CD4-positive, CD25-positive, alpha-beta regulatory T cell (primary cell): ENCODE measurements around the gene ARRB1. TPM values are rescaled to one million over a fixed set of nuclear protein-coding genes. Genes with fewer than 3 reads are reported as not detected.

Experiments used
- ATAC-seq, 2 donors: fragments of 150-1000 bp; cut with Tn5 transposase; one replicate each; pipeline ENCODE4 v1.10.0; 2021; ENCODE audit warnings: low read depth in 2 of 2, moderate number of reproducible peaks in 2 of 2, moderate library complexity in 1 of 2
- DNase-seq, 3 donors: peaks; one replicate each; pipeline versions ENCODE4 v3.0.0 to v3.0.0-alpha.2; 2012 to 2022; ENCODE audit warnings: mixed read lengths in 1 of 3
- H3K27ac ChIP-seq: one replicate; pipeline ENCODE4 v1.7.0; 2013; ENCODE audit warnings: mild to moderate bottlenecking, low read length; ENCODE audit not compliant: insufficient read depth, poor library complexity, severe bottlenecking
- H3K27me3 ChIP-seq: one replicate; pipeline ENCODE4 v1.7.0; 2013; ENCODE audit warnings: low read length; ENCODE audit not compliant: control insufficient read depth, insufficient read depth
- H3K36me3 ChIP-seq: one replicate; pipeline ENCODE4 v1.7.0; 2013; ENCODE audit warnings: mild to moderate bottlenecking, low read length, moderate library complexity; ENCODE audit not compliant: control insufficient read depth, insufficient read depth
- H3K4me1 ChIP-seq: 2 replicates; pipeline ENCODE4 v1.7.0; 2013; ENCODE audit warnings: mild to moderate bottlenecking, low read length; ENCODE audit not compliant: insufficient read depth, control insufficient read depth, poor library complexity, severe bottlenecking
- H3K4me3 ChIP-seq: one replicate; pipeline ENCODE4 v1.7.0; 2013; ENCODE audit warnings: low read depth, mild to moderate bottlenecking, low read length, moderate library complexity
- H3K9me3 ChIP-seq, 2 experiments: 1 replicate in 1 of 2; 2 replicates in 1 of 2; pipeline ENCODE4 v1.7.0; 2013; ENCODE audit warnings: low read length in 2 of 2, mild to moderate bottlenecking in 1 of 2, moderate library complexity in 1 of 2; ENCODE audit not compliant: control insufficient read depth in 2 of 2
- H3K27ac Mint-ChIP-seq, 3 donors: one replicate each; pipeline ENCODE4 v1.8.0; 2020 to 2022; ENCODE audit warnings: mild to moderate bottlenecking in 3 of 3, mixed read lengths in 3 of 3, moderate library complexity in 2 of 3
- H3K27me3 Mint-ChIP-seq: one replicate; pipeline ENCODE4 v1.8.0; 2022; ENCODE audit warnings: mild to moderate bottlenecking, mixed read lengths
- H3K36me3 Mint-ChIP-seq: one replicate; pipeline ENCODE4 v1.8.0; 2020; ENCODE audit warnings: mixed read lengths
- H3K4me1 Mint-ChIP-seq, 4 donors: one replicate each; pipeline ENCODE4 v1.8.0; 2020 to 2022; ENCODE audit warnings: mixed read lengths in 4 of 4, mild to moderate bottlenecking in 1 of 4
- H3K4me3 Mint-ChIP-seq, 4 donors: one replicate each; pipeline ENCODE4 v1.8.0; 2020 to 2022; ENCODE audit warnings: mild to moderate bottlenecking in 4 of 4, mixed read lengths in 4 of 4, moderate library complexity in 3 of 4
- H3K9me3 Mint-ChIP-seq, 7 donors: one replicate each; pipeline ENCODE4 v1.8.0; 2020 to 2022; ENCODE audit warnings: mixed read lengths in 7 of 7, mild to moderate bottlenecking in 3 of 7, moderate library complexity in 2 of 7
- polyA plus RNA-seq, 4 donors: library from polyadenylated mRNA; unstranded; fragments of 300-500 nt; fragmentation: Illumina TruSeq; gene quantifications; one replicate each; pipeline ENCODE4 v1.2.3, GENCODE V29; 2021
- total RNA-seq: library from RNA; stranded (reverse); gene quantifications from one replicate; pipeline ENCODE4 v1.2.3, GENCODE V29; 2022

Gene ARRB1
- total and polyA plus RNA-seq, 5 donors from 2014 or later, result 5.1 to 36.1 (median 6.5) TPM

- no peak overlapping the region for H3K4me3 ChIP-seq
- Mint-ChIP-seq H3K9me3 (no peaks in the 10 kb centered on the region), H3K27ac (peak overlapping the region; percentile 89 to 94 (median 94)), H3K27me3 (no peaks in the 10 kb centered on the region), H3K4me3 (peak overlapping the region in 2 of 4 donors; percentile 22 to 38), H3K4me1 (peaks cover 8 to 97% (median 61%) of the 10 kb centered on the region in 4 donors), H3K36me3 (no peaks in the 10 kb centered on the region)
- no peak for ATAC-seq
- H3K27me3 ChIP-seq, result no peaks in the 10 kb centered on the region
- H3K4me1 ChIP-seq, result peaks cover 48% of the 10 kb centered on the region
- H3K9me3 ChIP-seq, result no peaks in the 10 kb centered on the region
- H3K36me3 ChIP-seq, result no peaks in the 10 kb centered on the region
- H3K27ac ChIP-seq, result peak overlapping the region; percentile 9
- DNase-seq, result no peak
Observed at GRCh38 chr11:75345455-75346160, 5.9 kb downstream of the ARRB1 start.

- Mint-ChIP-seq H3K4me1 (peaks cover 8 to 97% (median 61%) of the 10 kb centered on the region in 4 donors), H3K27ac (peak overlapping the region; percentile 69 to 94 (median 89)), H3K4me3 (no peak overlapping the region), H3K27me3 (no peaks in the 10 kb centered on the region), H3K9me3 (no peaks in the 10 kb centered on the region), H3K36me3 (no peaks in the 10 kb centered on the region)
- Histone ChIP-seq H3K4me3 (no peak overlapping the region), H3K36me3 (no peaks in the 10 kb centered on the region), H3K27ac (no peak overlapping the region), H3K27me3 (no peaks in the 10 kb centered on the region), H3K9me3 (no peaks in the 10 kb centered on the region), H3K4me1 (peaks cover 48% of the 10 kb centered on the region)
- no peak for ATAC-seq
- DNase-seq, result no peak
Observed at GRCh38 chr11:75344761-75345454, 6.6 kb downstream of the ARRB1 start.

- H3K4me1 ChIP-seq, result peaks cover 53% of the 10 kb centered on the region
Observed at GRCh38 chr11:75344186-75344585, 7.3 kb downstream of the ARRB1 start.

GRCh38 chr11:75342966-75343870, 8.2 kb downstream of the ARRB1 start:
- H3K27ac Mint-ChIP-seq, result peak overlapping the region; percentile 76 to 89 (median 85)
- H3K9me3 ChIP-seq, result no peaks in the 10 kb centered on the region
- ATAC-seq, result no peak
- H3K4me1 ChIP-seq, result peaks cover 62% of the 10 kb centered on the region
- no peaks in the 10 kb centered on the region for H3K36me3 ChIP-seq
- no peak overlapping the region for H3K4me3 ChIP-seq
- no peak overlapping the region for H3K27ac ChIP-seq
- no peaks in the 10 kb centered on the region for H3K36me3 Mint-ChIP-seq
- no peaks in the 10 kb centered on the region for H3K9me3 Mint-ChIP-seq
- peak overlapping the region in 2 of 4 donors; percentile 3 to 55 for H3K4me3 Mint-ChIP-seq
- H3K4me1 Mint-ChIP-seq, result peaks cover 8 to 97% (median 66%) of the 10 kb centered on the region in 4 donors
- DNase-seq, result no peak
- H3K27me3 Mint-ChIP-seq, result no peaks in the 10 kb centered on the region
- no peaks in the 10 kb centered on the region for H3K27me3 ChIP-seq

More at GRCh38 chr11:75344186-75344585, 7.3 kb downstream of the ARRB1 start:
- Histone ChIP-seq H3K36me3 (no peaks in the 10 kb centered on the region), H3K4me3 (no peak overlapping the region), H3K9me3 (no peaks in the 10 kb centered on the region), H3K27me3 (no peaks in the 10 kb centered on the region), H3K27ac (peak overlapping the region; percentile 25)
- peak overlapping the region in 1 of 4 donors; percentile 26 for H3K4me3 Mint-ChIP-seq
- DNase-seq, result no peak
- no peaks in the 10 kb centered on the region for H3K36me3 Mint-ChIP-seq
- ATAC-seq, result no peak
- H3K27me3 Mint-ChIP-seq, result no peaks in the 10 kb centered on the region
- peaks cover 8 to 97% (median 65%) of the 10 kb centered on the region in 4 donors for H3K4me1 Mint-ChIP-seq
- H3K9me3 Mint-ChIP-seq, result no peaks in the 10 kb centered on the region
- peak overlapping the region; percentile 65 to 89 (median 79) for H3K27ac Mint-ChIP-seq

- Mint-ChIP-seq H3K27me3 (no peaks in the 10 kb centered on the region), H3K4me1 (peaks cover 8 to 96% (median 66%) of the 10 kb centered on the region in 4 donors), H3K4me3 (peak overlapping the region in 3 of 4 donors; percentile 17 to 69 (median 55)), H3K27ac (peak overlapping the region in 2 of 3 donors; percentile 83 to 89), H3K36me3 (no peaks in the 10 kb centered on the region), H3K9me3 (no peaks in the 10 kb centered on the region)
- H3K4me1 ChIP-seq, result peaks cover 69% of the 10 kb centered on the region
- DNase-seq, result no peak
- H3K27ac ChIP-seq, result no peak overlapping the region
- no peaks in the 10 kb centered on the region for H3K9me3 ChIP-seq
- H3K36me3 ChIP-seq, result no peaks in the 10 kb centered on the region
- no peaks in the 10 kb centered on the region for H3K27me3 ChIP-seq
- ATAC-seq, result no peak
- no peak overlapping the region for H3K4me3 ChIP-seq
Observed at GRCh38 chr11:75342231-75342918, 9.1 kb downstream of the ARRB1 start.

- Histone ChIP-seq H3K4me1 (peaks cover 69% of the 10 kb centered on the region), H3K27me3 (no peaks in the 10 kb centered on the region), H3K4me3 (no peak overlapping the region), H3K9me3 (no peaks in the 10 kb centered on the region), H3K36me3 (no peaks in the 10 kb centered on the region), H3K27ac (peak overlapping the region; percentile 58)
- H3K27ac Mint-ChIP-seq, result peak overlapping the region; percentile 89 to 93 (median 92)
- H3K9me3 Mint-ChIP-seq, result no peaks in the 10 kb centered on the region
- H3K4me1 Mint-ChIP-seq, result peaks cover 8 to 99% (median 71%) of the 10 kb centered on the region in 4 donors
- DNase-seq, result no peak
- peak overlapping the region in 2 of 4 donors; percentile 81 for H3K4me3 Mint-ChIP-seq
- no peaks in the 10 kb centered on the region for H3K36me3 Mint-ChIP-seq
- no peaks in the 10 kb centered on the region for H3K27me3 Mint-ChIP-seq
- ATAC-seq, result no peak
Observed at GRCh38 chr11:75341612-75342011, 9.8 kb downstream of the ARRB1 start.
